Body of pancreas (tissue), 4 donors: ENCODE results near the gene ITGA1. TPM values are rescaled to one million over a fixed set of nuclear protein-coding genes. Genes with fewer than 3 reads are reported as not detected.

Experiments
- ATAC-seq: fragments of 150-250 bp; one replicate; pipeline ENCODE4 v1.9.1; 2016
- DNase-seq, 4 donors: peaks; one replicate each; pipeline ENCODE4 v3.0.0-alpha.2; 2019
- H3K27ac ChIP-seq, 4 donors: fragments of 200-600 bp; sonication (generic); 1 replicate in 3 of 4; 2 replicates in 1 of 4; pipeline versions ENCODE4 v1.5.1 to v1.6.1; 2016 to 2019; ENCODE audit warnings: mild to moderate bottlenecking in 1 of 4, mixed read lengths in 1 of 4, moderate library complexity in 1 of 4
- H3K27me3 ChIP-seq, 2 donors: fragments of 200-600 bp; sonication (generic); one replicate each; pipeline ENCODE4 v1.6.0; 2016; ENCODE audit warnings: mild to moderate bottlenecking in 1 of 2
- H3K36me3 ChIP-seq, 2 donors: fragments of 200-600 bp; sonication (generic); replicated peaks in 1 of 2; 2 replicates each; pipeline ENCODE4 v1.5.1; 2016; ENCODE audit warnings: low read depth in 2 of 2; ENCODE audit not compliant: insufficient read depth in 1 of 2
- H3K4me1 ChIP-seq: fragments of 200-600 bp; sonication (generic); one replicate; pipeline ENCODE4 v1.6.0; 2016
- H3K4me3 ChIP-seq, 2 donors: fragments of 200-600 bp; sonication (generic); 1 replicate in 1 of 2; 2 replicates in 1 of 2; pipeline ENCODE4 v1.5.1; 2016 to 2019
- H3K9me3 ChIP-seq, 3 donors: fragments of 200-600 bp; sonication (generic); 1 replicate in 2 of 3; 2 replicates in 1 of 3; pipeline ENCODE4 v1.5.1; 2016
- CTCF ChIP-seq, 7 experiments: fragments of 450-650 bp in 4 of 7; fragments of 200-600 bp in 3 of 7; sonication (generic) in 3 of 7; IDR thresholded peaks; one replicate each; pipeline ENCODE4 v1.5.1; 2016 to 2019; ENCODE audit warnings: antibody characterized with exemption in 7 of 7
- POLR2A ChIP-seq, 3 donors: fragments of 450-650 bp; IDR thresholded peaks; one replicate each; pipeline ENCODE4 v1.6.1; 2016; ENCODE audit warnings: antibody characterized with exemption in 3 of 3, mild to moderate bottlenecking in 2 of 3
- WGBS, 2 donors: methylation state at CpG; one replicate each; pipeline ENCODE4 v1.1.5; 2017; 5-methylcytosine and 5-hydroxymethylcytosine counted together
- intact Hi-C: fragments of 100-400 bp; cut with DNase I; formaldehyde crosslinking; loops from one replicate; pipeline ENCODE4 v1.15.1; 2023
- total RNA-seq, 2 donors: library from RNA; depleted of rRNA; stranded (reverse); fragments of >200 nt; gene quantifications; one replicate each; pipeline ENCODE4 v1.1.0, GENCODE V29; 2016

Gene ITGA1
- total RNA-seq, 2 donors from 2014 or later, result 6.9 to 11.2 TPM

- no peaks in the 10 kb centered on the region for H3K9me3 ChIP-seq
- intact Hi-C loops, result loop anchor here (10.0 kb wide), 1 partner anchor 131 kb away; the partner anchor contains the start of genes ITGA1 and PELO
- H3K4me1 ChIP-seq, result no peaks in the 10 kb centered on the region
- TF ChIP-seq CTCF (IDR thresholded peaks at IDR 0.05) (peak; percentile 42 to 82 (median 66)), POLR2A (IDR thresholded peaks at IDR 0.05) (no peak)
- DNase-seq (peak; percentile 32 to 59 (median 38)), ATAC-seq (peak; percentile 85)
- H3K27ac ChIP-seq, result no peak overlapping the region
- 1 to 3% methylated on average over 4 of the region's 4 CpGs for WGBS, 2 donors
- no peak overlapping the region for H3K4me3 ChIP-seq
- H3K27me3 ChIP-seq, result no peaks in the 10 kb centered on the region
- H3K36me3 ChIP-seq, result no peaks in the 10 kb centered on the region
Observed at GRCh38 chr5:52915176-52915875, 127.6 kb downstream of the ITGA1 start.

GRCh38 chr5:52920929-52921328 is 133.2 kb downstream of the ITGA1 start:
- TF ChIP-seq POLR2A (IDR thresholded peaks at IDR 0.05), result no peak
- TF ChIP-seq CTCF (IDR thresholded peaks at IDR 0.05), result no peak
- Histone ChIP-seq H3K9me3 (no peaks in the 10 kb centered on the region), H3K36me3 (no peaks in the 10 kb centered on the region), H3K4me3 (no peak overlapping the region), H3K27me3 (no peaks in the 10 kb centered on the region), H3K4me1 (no peaks in the 10 kb centered on the region), H3K27ac (no peak overlapping the region)
- DNase-seq, result no peak
- intact Hi-C loops, result no loop called here
- 81 to 84% methylated on average over 2 of the region's 2 CpGs for WGBS, 2 donors
- no peak for ATAC-seq

GRCh38 chr5:52922384-52922783 is 134.7 kb downstream of the ITGA1 start:
- 60% methylated on average over 2 of the region's 2 CpGs for WGBS, 2 donors
- intact Hi-C loops, result no loop called here
- no peaks in the 10 kb centered on the region for H3K27me3 ChIP-seq
- no peak for ATAC-seq
- no peaks in the 10 kb centered on the region for H3K4me1 ChIP-seq
- H3K9me3 ChIP-seq, result no peaks in the 10 kb centered on the region
- H3K4me3 ChIP-seq, result no peak overlapping the region
- no peaks in the 10 kb centered on the region for H3K36me3 ChIP-seq
- no peak for TF ChIP-seq POLR2A (IDR thresholded peaks at IDR 0.05)
- peak in 2 of 4 donors; percentile 8 to 11 for DNase-seq
- H3K27ac ChIP-seq, result no peak overlapping the region

- H3K9me3 ChIP-seq, result no peaks in the 10 kb centered on the region
- no peak for DNase-seq
- intact Hi-C loops, result no loop called here
- no peak overlapping the region for H3K4me3 ChIP-seq
- no peak for ATAC-seq
- no peaks in the 10 kb centered on the region for H3K4me1 ChIP-seq
- no peaks in the 10 kb centered on the region for H3K36me3 ChIP-seq
- H3K27me3 ChIP-seq, result no peaks in the 10 kb centered on the region
- H3K27ac ChIP-seq, result no peak overlapping the region
- TF ChIP-seq POLR2A (IDR thresholded peaks at IDR 0.05) (no peak), CTCF (IDR thresholded peaks at IDR 0.05) (no peak)
- 73 to 75% methylated on average over 8 of the region's 8 CpGs for WGBS, 2 donors
Observed at GRCh38 chr5:52924456-52924855, 136.7 kb downstream of the ITGA1 start.

- Histone ChIP-seq H3K27me3 (no peaks in the 10 kb centered on the region), H3K4me1 (no peaks in the 10 kb centered on the region), H3K9me3 (no peaks in the 10 kb centered on the region), H3K4me3 (no peak overlapping the region), H3K27ac (no peak overlapping the region), H3K36me3 (no peaks in the 10 kb centered on the region)
- ATAC-seq, result no peak
- WGBS, 2 donors, result 87 to 88% methylated on average over 5 of the region's 5 CpGs
- TF ChIP-seq POLR2A (IDR thresholded peaks at IDR 0.05), result no peak
- TF ChIP-seq CTCF (IDR thresholded peaks at IDR 0.05), result no peak
- intact Hi-C loops, result no loop called here
- DNase-seq, result no peak
Observed at GRCh38 chr5:52925001-52925400, 137.3 kb downstream of the ITGA1 start.
